ENCODE measurements around the gene CLASP1. TPM values are rescaled to one million over a fixed set of nuclear protein-coding genes. Genes with fewer than 3 reads are reported as not detected.
"Not testable (repeated sequence)": the region's sequence is repeated elsewhere in the genome, so short reads cannot be mapped to it uniquely, and the experiment has no call there.

CLASP1 gene
- total RNA-seq, 1 donor from 2014 or later, result 60.1 TPM

- TF ChIP-seq, protein P1, sequence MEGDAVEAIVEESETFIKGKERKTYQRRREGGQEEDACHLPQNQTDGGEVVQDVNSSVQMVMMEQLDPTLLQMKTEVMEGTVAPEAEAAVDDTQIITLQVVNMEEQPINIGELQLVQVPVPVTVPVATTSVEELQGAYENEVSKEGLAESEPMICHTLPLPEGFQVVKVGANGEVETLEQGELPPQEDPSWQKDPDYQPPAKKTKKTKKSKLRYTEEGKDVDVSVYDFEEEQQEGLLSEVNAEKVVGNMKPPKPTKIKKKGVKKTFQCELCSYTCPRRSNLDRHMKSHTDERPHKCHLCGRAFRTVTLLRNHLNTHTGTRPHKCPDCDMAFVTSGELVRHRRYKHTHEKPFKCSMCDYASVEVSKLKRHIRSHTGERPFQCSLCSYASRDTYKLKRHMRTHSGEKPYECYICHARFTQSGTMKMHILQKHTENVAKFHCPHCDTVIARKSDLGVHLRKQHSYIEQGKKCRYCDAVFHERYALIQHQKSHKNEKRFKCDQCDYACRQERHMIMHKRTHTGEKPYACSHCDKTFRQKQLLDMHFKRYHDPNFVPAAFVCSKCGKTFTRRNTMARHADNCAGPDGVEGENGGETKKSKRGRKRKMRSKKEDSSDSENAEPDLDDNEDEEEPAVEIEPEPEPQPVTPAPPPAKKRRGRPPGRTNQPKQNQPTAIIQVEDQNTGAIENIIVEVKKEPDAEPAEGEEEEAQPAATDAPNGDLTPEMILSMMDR (IDR thresholded peaks at IDR 0.05; ENCODE audit: borderline replicate concordance), result no peak
- peaks cover 77% of the 10 kb centered on the region for H3K4me1 ChIP-seq
- H3K27ac ChIP-seq (replicated peaks), result peak overlapping the region; percentile 62
Observed at GRCh38 chr2:121613774-121614173, 35.5 kb downstream of the CLASP1 start.

GRCh38 chr2:121613152-121613551 lies 36.1 kb downstream of the CLASP1 start:
- TF ChIP-seq, protein P1 (IDR thresholded peaks at IDR 0.05; ENCODE audit: borderline replicate concordance), result no peak
- DNase-seq, result no peak
- Histone ChIP-seq H3K4me1 (peaks cover 77% of the 10 kb centered on the region), H3K9me3 (replicated peaks) (no peaks in the 10 kb centered on the region), H3K27ac (replicated peaks) (peak overlapping the region; percentile 62), H3K27me3 (ENCODE audit: low read depth) (no peaks in the 10 kb centered on the region), H3K36me3 (peaks cover 4% of the 10 kb centered on the region), H3K4me3 (no peak overlapping the region)
- intact Hi-C loops (cut with micrococcal nuclease), result no loop called here

More at GRCh38 chr2:121613774-121614173, 35.5 kb downstream of the CLASP1 start:
- peaks cover 4% of the 10 kb centered on the region for H3K36me3 ChIP-seq
- no peak overlapping the region for H3K4me3 ChIP-seq
- H3K9me3 ChIP-seq (replicated peaks), result no peaks in the 10 kb centered on the region
- DNase-seq, result no peak
- no peaks in the 10 kb centered on the region for H3K27me3 ChIP-seq (ENCODE audit: low read depth)
- intact Hi-C loops (cut with micrococcal nuclease), result no loop called here

DNA sequence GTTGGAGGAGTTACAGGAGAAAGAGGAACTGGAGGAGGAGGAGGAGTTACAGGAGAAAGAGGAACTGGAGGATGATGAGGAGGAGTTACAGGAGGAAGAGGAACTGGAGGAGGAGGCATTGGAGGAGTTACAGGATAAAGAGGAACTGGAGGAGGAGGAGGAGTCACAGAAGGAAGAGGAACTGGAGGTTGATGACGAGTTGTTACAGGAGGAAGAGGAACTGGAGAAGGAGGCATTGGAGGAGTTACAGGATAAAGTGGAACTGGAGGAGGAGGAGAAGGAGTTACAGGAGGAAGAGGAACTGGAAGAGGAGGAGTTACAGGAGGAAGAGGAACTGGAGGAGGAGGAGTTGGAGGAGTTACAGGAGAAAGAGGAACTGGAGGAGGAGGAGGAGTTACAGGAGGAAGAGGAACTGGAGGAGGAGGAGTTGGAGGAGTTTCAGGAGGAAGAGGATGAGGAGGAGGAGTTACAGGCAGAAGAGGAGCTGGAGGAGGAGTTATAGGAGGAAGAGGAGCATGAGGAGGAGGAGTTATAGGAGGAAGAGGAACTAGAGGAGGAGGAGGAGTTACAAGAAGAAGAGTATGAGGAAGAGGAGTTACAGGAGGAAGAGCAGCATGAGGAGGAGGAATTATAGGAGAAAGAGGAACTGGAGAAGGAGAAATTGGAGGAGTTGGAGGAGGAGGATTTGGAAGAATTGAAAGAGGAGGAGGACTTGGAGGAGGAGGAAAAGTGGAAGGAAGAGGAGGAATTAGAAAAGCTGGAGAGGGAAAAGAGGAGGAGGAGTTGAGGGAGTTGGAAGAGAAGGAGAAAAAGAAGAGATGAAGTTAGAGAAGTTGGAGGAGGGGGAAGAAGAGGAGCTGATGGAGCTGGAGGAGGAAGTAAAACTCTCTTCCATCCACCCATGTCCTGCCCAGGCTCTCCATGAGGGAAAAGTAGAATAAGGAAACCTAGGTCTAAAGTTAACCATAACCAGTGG lies 37.2 kb downstream of the CLASP1 start:
- peak overlapping the region; percentile 62 for H3K27ac ChIP-seq (replicated peaks)

GRCh38 chr2:121611048-121611649 lies 38.1 kb downstream of the CLASP1 start:
- Histone ChIP-seq H3K4me1 (peaks cover 74% of the 10 kb centered on the region), H3K27ac (replicated peaks) (peak overlapping the region; percentile 62)
- H3K9me3 ChIP-seq (replicated peaks); DNase-seq; H3K36me3 ChIP-seq; H3K27me3 ChIP-seq (ENCODE audit: low read depth); intact Hi-C loops (cut with micrococcal nuclease); H3K4me3 ChIP-seq: not testable (repeated sequence)

More for the DNA sequence above, 37.2 kb downstream of the CLASP1 start:
- Histone ChIP-seq H3K36me3 (peaks cover 4% of the 10 kb centered on the region), H3K4me3 (no peak overlapping the region), H3K9me3 (replicated peaks) (no peaks in the 10 kb centered on the region), H3K27me3 (ENCODE audit: low read depth) (no peaks in the 10 kb centered on the region), H3K4me1 (peaks cover 74% of the 10 kb centered on the region)
- TF ChIP-seq, protein P1 (IDR thresholded peaks at IDR 0.05; ENCODE audit: borderline replicate concordance), result no peak
- intact Hi-C loops (cut with micrococcal nuclease), result no loop called here
- no peak for DNase-seq

- H3K4me3 ChIP-seq; H3K9me3 ChIP-seq (replicated peaks); intact Hi-C loops (cut with micrococcal nuclease); H3K27me3 ChIP-seq (ENCODE audit: low read depth); DNase-seq; H3K36me3 ChIP-seq; H3K27ac ChIP-seq (replicated peaks): not testable (repeated sequence)
- H3K4me1 ChIP-seq, result peaks cover 75% of the 10 kb centered on the region
Observed at GRCh38 chr2:121610487-121610874, 38.8 kb downstream of the CLASP1 start.

DNA sequence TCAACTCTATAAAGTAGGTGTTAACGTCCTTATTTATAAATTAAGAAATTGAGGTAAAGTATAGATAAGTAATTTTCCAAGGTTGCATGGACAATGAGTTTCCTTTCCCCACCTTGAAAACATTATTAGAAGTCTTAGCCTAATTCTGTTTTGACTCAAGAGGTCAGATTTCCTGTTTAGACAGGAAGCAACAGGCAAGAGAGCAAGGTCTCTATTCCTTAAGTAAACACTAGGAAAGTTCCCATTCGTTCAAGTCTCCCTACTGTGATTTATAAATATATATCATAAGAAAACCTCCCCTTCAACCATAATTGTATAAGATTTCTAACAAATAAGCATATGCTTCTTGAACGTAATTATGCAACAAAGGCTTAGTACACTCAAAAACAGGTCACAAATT lies 40.3 kb downstream of the CLASP1 start:
- H3K4me1 ChIP-seq, result peaks cover 74% of the 10 kb centered on the region
- no peak overlapping the region for H3K4me3 ChIP-seq
- H3K27me3 ChIP-seq (ENCODE audit: low read depth), result no peaks in the 10 kb centered on the region
- TF ChIP-seq, protein P1 (IDR thresholded peaks at IDR 0.05; ENCODE audit: borderline replicate concordance), result no peak
- intact Hi-C loops (cut with micrococcal nuclease), result no loop called here
- DNase-seq, result no peak
- no peaks in the 10 kb centered on the region for H3K9me3 ChIP-seq (replicated peaks)
- peaks cover 16% of the 10 kb centered on the region for H3K36me3 ChIP-seq
- H3K27ac ChIP-seq (replicated peaks), result peak overlapping the region; percentile 43

Data from left ventricle myocardium inferior (tissue), 1 donor.